K562 (cell line): Measurements from ENCODE around the gene ASB4.

Source experiments
- ATF1 ChIP-seq, 2 experiments: fragments of 450-650 bp in 1 of 2; IDR thresholded peaks; 2 replicates each; pipeline ENCODE4 v1.6.1; 2016; ENCODE audit warnings: missing compliant biosample characterization in 1 of 2, missing genetic modification characterization in 1 of 2
- FOXK2 ChIP-seq, 2 experiments: fragments of 450-650 bp; IDR thresholded peaks in 1 of 2; conservative IDR thresholded peaks in 1 of 2; 2 replicates each; pipeline ENCODE4 v1.6.1; 2016; ENCODE audit warnings: low read depth in 2 of 2, mild to moderate bottlenecking in 1 of 2
- RBM39 ChIP-seq: fragments of 200-400 bp; formaldehyde crosslinking; optimal IDR thresholded peaks from 2 replicates; pipeline ENCODE3; 2018; ENCODE audit warnings: low read depth, low read length

DNA sequence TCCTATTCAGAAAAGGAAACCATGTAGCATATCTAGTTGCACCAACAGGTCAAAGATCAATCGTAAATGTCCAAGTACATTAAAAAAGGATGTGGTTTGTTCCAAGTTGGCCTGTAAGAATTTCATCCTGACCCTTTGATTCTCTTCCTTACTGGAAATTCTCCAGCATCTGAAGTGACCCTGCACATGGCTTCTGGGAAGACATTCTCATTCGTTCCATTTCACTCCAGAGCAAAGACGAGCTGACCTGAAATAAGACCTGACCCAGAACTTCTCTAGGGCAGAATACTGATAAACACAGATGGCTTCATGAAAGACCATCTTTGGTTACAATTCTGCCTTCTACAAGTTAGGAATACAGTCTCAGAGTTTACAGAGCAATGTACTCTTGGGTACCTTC, 39.8 kb downstream of the ASB4 start:
- no peak for TF ChIP-seq ATF1 (CRISPR knock-in tag; IDR thresholded peaks at IDR 0.05)
- no peak for TF ChIP-seq ATF1 (tag; IDR thresholded peaks at IDR 0.05)
- no peak for TF ChIP-seq RBM39
- no peak for TF ChIP-seq FOXK2 (conservative IDR thresholded peaks at IDR 0.05 in 1 of 2, IDR thresholded peaks at IDR 0.05 in 1 of 2; ENCODE audit: low read depth in 2 of 2)
